ENCODE data around the gene DCTPP1.
A peak's percentile ranks its signal among the peaks of the same experiment; 100 is the strongest.

The DCTPP1 gene

DNA sequence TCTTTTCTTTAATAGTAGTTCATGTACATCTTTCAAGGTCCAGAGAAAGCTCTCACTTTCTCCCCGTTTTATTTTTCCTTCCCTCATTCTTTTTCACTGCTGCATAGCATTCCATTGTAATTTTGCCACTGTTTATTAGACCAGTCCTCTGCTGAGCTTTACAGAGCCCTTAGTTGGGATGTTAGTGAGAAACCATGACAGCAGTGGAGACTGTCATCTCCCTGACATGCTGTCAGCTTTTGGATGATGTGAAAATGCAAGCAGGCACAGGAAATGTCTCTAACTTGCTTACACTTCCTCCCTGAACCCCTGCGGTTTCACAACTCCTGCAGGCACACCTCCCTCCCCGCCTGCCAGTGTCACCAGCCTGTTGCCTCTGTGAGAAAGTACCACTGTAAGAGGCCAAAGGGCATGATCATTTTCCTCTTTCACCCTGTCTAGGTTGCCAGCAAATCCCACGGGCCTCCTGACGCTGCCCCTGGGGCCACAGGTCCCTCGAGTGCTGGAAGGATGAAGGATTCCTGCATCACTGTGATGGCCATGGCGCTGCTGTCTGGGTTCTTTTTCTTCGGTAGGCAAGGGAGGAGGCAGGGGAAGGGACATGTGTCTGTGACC, 42.6 kb upstream of the DCTPP1 start, which contains the start of gene ITGAL:
ITGAL (plus strand) TSS at position 415 of the 615 bp plus-strand sequence; CDS start at position 511, 96 bp downstream.
- Histone ChIP-seq H3K4me1 (ENCODE audit: low read length) (peaks cover 17% of the 10 kb centered on the region), H3K36me3 (replicated peaks; ENCODE audit: insufficient read depth, low read length) (no peaks in the 10 kb centered on the region), H3K27ac (ENCODE audit: low read length) (peak within 1 kb of the TSS; percentile 87), H3K4me2 (ENCODE audit: low read depth, low read length) (peak within 1 kb of the TSS; percentile 99), H3K9ac (ENCODE audit: low read length) (peak within 1 kb of the TSS; percentile 71), H3K4me3 (ENCODE audit: low read length) (peak within 1 kb of the TSS; percentile 80), H3K27me3 (replicated peaks; ENCODE audit: insufficient read depth, low read length) (no peaks in the 10 kb centered on the region), H4K20me1 (ENCODE audit: insufficient read depth, low read length) (no peaks in the 10 kb centered on the region), H3F3A (ENCODE audit: insufficient read depth, low read length) (peaks cover 18% of the 10 kb centered on the region), H3K9me2 (replicated peaks; ENCODE audit: insufficient read depth, low read length) (no peaks in the 10 kb centered on the region), H2AFZ (ENCODE audit: low read length) (peak within 1 kb of the TSS; percentile 91), H3K79me2 (ENCODE audit: low read length) (peaks cover 20% of the 10 kb centered on the region), H3K9me3 (replicated peaks; ENCODE audit: insufficient read depth, low read length) (no peaks in the 10 kb centered on the region)
- TF ChIP-seq EZH2 (optimal IDR thresholded peaks at IDR 0.05; ENCODE audit: low read depth, low read length), result no peak
- TF ChIP-seq EZH2phosphoT487 (IDR thresholded peaks at IDR 0.05; ENCODE audit: low read length), result no peak
- TF ChIP-seq, protein P1, sequence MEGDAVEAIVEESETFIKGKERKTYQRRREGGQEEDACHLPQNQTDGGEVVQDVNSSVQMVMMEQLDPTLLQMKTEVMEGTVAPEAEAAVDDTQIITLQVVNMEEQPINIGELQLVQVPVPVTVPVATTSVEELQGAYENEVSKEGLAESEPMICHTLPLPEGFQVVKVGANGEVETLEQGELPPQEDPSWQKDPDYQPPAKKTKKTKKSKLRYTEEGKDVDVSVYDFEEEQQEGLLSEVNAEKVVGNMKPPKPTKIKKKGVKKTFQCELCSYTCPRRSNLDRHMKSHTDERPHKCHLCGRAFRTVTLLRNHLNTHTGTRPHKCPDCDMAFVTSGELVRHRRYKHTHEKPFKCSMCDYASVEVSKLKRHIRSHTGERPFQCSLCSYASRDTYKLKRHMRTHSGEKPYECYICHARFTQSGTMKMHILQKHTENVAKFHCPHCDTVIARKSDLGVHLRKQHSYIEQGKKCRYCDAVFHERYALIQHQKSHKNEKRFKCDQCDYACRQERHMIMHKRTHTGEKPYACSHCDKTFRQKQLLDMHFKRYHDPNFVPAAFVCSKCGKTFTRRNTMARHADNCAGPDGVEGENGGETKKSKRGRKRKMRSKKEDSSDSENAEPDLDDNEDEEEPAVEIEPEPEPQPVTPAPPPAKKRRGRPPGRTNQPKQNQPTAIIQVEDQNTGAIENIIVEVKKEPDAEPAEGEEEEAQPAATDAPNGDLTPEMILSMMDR (IDR thresholded peaks at IDR 0.05; ENCODE audit: low read length), result no peak
- peak; percentile 93 for DNase-seq

DNA sequence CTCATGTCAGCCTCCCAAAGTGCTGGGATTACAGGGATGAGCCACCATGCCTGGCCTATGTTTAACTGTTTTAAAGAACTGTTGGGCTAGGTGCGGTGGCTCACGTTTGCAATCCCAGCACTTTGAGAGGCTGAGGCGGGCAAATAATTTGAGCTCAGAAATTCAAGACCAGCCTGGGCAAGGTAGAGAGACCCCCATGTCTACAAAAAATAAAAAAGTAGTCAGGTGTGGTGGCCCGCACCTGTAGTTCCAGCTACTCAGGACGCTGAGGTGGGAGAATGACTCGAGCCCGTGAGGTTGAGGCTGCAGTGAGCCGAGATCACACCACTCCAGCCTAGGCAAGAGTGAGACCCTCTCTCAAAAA, 40.8 kb upstream of the DCTPP1 start:
- no peak for DNase-seq
- Histone ChIP-seq H2AFZ (ENCODE audit: low read length) (no peak overlapping the region), H3F3A (ENCODE audit: insufficient read depth, low read length) (peaks cover 18% of the 10 kb centered on the region), H3K9ac (ENCODE audit: low read length) (no peak overlapping the region), H3K4me3 (ENCODE audit: low read length) (no peak overlapping the region), H3K9me2 (replicated peaks; ENCODE audit: insufficient read depth, low read length) (no peaks in the 10 kb centered on the region), H3K9me3 (replicated peaks; ENCODE audit: insufficient read depth, low read length) (no peaks in the 10 kb centered on the region), H4K20me1 (ENCODE audit: insufficient read depth, low read length) (no peaks in the 10 kb centered on the region), H3K36me3 (replicated peaks; ENCODE audit: insufficient read depth, low read length) (no peaks in the 10 kb centered on the region), H3K4me2 (ENCODE audit: low read depth, low read length) (no peak overlapping the region), H3K27me3 (replicated peaks; ENCODE audit: insufficient read depth, low read length) (no peaks in the 10 kb centered on the region), H3K27ac (ENCODE audit: low read length) (no peak overlapping the region), H3K4me1 (ENCODE audit: low read length) (peaks cover 17% of the 10 kb centered on the region), H3K79me2 (ENCODE audit: low read length) (peaks cover 20% of the 10 kb centered on the region)
- TF ChIP-seq EZH2phosphoT487 (IDR thresholded peaks at IDR 0.05; ENCODE audit: low read length), result no peak
- TF ChIP-seq, protein P1 (IDR thresholded peaks at IDR 0.05; ENCODE audit: low read length), result no peak

- Histone ChIP-seq H3K9me3 (replicated peaks; ENCODE audit: insufficient read depth, low read length) (no peaks in the 10 kb centered on the region), H3K9ac (ENCODE audit: low read length) (no peak overlapping the region)
Measured at GRCh38 chr16:30470170-30470512, 40.3 kb upstream of the DCTPP1 start.

More at GRCh38 chr16:30470170-30470512, 40.3 kb upstream of the DCTPP1 start:
- Histone ChIP-seq H4K20me1 (ENCODE audit: insufficient read depth, low read length) (no peaks in the 10 kb centered on the region), H3K4me3 (ENCODE audit: low read length) (no peak overlapping the region), H3K4me2 (ENCODE audit: low read depth, low read length) (no peak overlapping the region), H3K79me2 (ENCODE audit: low read length) (peaks cover 20% of the 10 kb centered on the region), H3K27ac (ENCODE audit: low read length) (no peak overlapping the region), H3K9me2 (replicated peaks; ENCODE audit: insufficient read depth, low read length) (no peaks in the 10 kb centered on the region), H3F3A (ENCODE audit: insufficient read depth, low read length) (peaks cover 18% of the 10 kb centered on the region), H2AFZ (ENCODE audit: low read length) (no peak overlapping the region), H3K36me3 (replicated peaks; ENCODE audit: insufficient read depth, low read length) (no peaks in the 10 kb centered on the region), H3K4me1 (ENCODE audit: low read length) (peaks cover 17% of the 10 kb centered on the region), H3K27me3 (replicated peaks; ENCODE audit: insufficient read depth, low read length) (no peaks in the 10 kb centered on the region)
- TF ChIP-seq EZH2 (optimal IDR thresholded peaks at IDR 0.05; ENCODE audit: low read depth, low read length) (no peak), EZH2phosphoT487 (IDR thresholded peaks at IDR 0.05; ENCODE audit: low read length) (no peak)
- TF ChIP-seq, protein P1 (IDR thresholded peaks at IDR 0.05; ENCODE audit: low read length), result no peak
- no peak for DNase-seq
